HG03060 (cell line): Measurements from ENCODE around the gene NCOA1.
"Not testable (repeated sequence)": the region's sequence is repeated elsewhere in the genome, so short reads cannot be mapped to it uniquely, and the experiment has no call there.

Experiments used
- ATAC-seq: cut with Tn5 transposase; IDR thresholded peaks from one replicate; pipeline ENCODE4 v1.9.1; 2021; ENCODE audit warnings: low read depth, moderate number of reproducible peaks; ENCODE audit not compliant: unreplicated experiment

Gene NCOA1

GRCh38 chr2:24569565-24569964, 78.5 kb downstream of the NCOA1 start:
- not testable (repeated sequence) for ATAC-seq

- no peak for ATAC-seq
Measured at GRCh38 chr2:24570225-24570624, 79.2 kb downstream of the NCOA1 start.

GRCh38 chr2:24571828-24572442, 80.9 kb downstream of the NCOA1 start:
- ATAC-seq = no peak

DNA sequence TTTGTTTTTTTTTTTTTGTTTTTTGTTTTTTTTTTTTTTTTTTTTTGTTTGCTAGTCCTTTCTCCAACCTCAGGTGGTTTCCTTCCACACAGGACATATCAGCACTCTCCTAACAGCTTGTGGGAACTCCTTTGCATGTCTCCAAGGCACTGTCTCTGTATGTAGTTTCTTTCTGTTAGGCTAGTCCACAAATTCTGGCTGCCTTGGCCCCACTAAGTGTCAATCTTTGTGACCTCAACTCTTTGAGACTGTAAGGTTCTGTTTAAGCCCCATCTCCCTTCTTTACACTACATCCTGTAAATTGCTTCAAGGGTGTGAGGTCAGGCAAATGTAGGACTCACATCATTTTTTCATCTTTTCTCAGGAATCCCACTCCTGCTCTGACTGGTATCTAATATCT, 85.1 kb downstream of the NCOA1 start:
- ATAC-seq = no peak

DNA sequence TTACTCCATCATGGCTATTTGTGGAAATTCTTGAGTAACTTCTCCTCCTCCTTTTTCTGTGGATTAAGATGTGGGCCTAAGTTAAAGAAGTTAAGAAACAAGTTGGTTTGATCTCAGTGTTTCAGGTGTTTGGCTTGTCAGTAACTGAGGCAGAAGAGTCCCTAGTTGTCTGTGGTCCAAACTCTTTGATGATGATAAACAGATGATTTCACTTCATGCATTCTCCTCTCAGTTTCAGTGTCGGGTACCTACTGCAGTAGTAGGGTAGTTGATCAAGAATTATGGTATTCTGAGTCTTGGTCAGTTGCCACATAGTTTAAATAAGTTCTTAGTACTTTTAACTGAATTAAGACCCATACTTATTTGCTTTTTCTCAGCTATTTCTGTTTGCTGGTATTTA, 85.6 kb downstream of the NCOA1 start:
- no peak for ATAC-seq

DNA sequence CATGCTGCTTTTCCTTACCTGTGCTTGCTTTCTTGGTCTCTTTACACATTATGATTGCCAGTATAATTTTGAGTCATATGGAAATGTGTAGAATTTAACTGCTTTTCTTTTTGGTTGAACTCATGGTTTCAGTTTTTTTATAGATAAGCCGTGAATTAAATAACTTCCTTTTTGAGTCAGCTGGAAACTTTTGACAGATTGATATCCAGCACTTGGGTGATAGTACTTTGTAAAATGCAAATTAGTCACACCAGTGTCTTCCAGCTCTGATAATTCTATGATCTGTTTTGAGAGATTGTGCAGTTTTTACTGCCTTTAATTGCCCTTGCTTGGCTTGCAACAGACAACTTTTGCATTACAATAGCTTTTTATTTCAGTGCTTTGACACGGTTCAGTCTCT, 86.4 kb downstream of the NCOA1 start:
- ATAC-seq = peak; percentile 57

DNA sequence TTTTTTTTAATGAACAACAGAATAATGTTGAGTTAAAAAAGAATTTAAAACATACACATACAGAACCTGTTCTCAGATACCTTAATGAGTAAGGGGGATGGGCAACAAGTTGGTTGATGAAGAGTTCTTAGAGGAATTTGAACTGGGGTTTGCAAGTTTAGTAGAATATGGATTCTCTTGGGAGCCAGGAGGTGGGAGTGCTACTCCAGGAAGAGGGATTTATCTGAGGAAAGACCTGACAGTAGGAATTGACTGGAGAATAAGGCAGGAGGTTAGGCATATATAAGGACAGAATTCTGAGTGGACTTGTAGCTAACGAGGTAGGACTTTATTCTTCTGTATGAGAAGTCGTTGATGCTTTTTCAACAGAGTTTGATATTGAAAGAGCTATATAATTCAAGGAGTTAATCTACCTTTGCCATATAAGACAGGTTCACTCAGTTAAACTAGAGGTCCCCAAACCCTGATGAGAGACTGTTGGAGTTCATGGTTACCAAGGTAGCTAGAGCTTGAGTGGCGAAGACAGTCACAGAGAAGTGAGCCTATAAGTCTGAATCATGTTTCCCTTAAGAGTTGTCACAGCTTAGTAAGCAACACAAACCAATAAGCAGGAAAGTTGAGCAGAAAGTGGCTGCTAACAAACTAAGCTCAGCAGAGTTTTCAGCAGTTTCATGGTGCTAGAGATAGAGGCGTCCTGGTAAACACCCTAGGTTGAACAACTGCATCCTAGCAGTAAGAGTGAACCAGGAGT, 88.2 kb downstream of the NCOA1 start:
- no peak for ATAC-seq

- no peak for ATAC-seq
Measured at GRCh38 chr2:24580561-24580960, 89.5 kb downstream of the NCOA1 start.

GRCh38 chr2:24581971-24582370, 90.9 kb downstream of the NCOA1 start:
- ATAC-seq = not testable (repeated sequence)

GRCh38 chr2:24586955-24587354, 95.9 kb downstream of the NCOA1 start:
- ATAC-seq = peak; percentile 48

DNA sequence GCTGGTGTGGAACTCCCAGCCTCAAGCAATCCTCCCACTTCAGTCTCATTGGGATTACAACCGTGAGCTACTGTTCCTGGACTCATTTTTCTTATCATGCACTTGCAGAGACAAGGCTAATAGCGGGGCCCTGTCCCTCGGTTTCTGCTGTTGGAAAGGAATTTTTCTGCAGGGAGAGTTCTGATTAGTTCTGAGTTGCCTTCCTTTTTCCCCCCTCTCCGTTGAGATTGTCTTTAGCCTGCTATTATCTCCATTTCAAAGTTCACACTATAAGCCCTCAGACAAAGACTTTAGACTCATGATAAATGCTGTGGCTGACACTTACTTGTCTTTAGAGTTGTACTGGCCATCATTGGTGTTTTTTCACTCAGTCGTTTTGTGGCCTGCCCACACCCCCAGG, 97.2 kb downstream of the NCOA1 start:
- no peak for ATAC-seq

- ATAC-seq = no peak
Measured at GRCh38 chr2:24592441-24593100, 101.5 kb downstream of the NCOA1 start.

- ATAC-seq = no peak
Measured at GRCh38 chr2:24594283-24594682, 103.2 kb downstream of the NCOA1 start.

DNA sequence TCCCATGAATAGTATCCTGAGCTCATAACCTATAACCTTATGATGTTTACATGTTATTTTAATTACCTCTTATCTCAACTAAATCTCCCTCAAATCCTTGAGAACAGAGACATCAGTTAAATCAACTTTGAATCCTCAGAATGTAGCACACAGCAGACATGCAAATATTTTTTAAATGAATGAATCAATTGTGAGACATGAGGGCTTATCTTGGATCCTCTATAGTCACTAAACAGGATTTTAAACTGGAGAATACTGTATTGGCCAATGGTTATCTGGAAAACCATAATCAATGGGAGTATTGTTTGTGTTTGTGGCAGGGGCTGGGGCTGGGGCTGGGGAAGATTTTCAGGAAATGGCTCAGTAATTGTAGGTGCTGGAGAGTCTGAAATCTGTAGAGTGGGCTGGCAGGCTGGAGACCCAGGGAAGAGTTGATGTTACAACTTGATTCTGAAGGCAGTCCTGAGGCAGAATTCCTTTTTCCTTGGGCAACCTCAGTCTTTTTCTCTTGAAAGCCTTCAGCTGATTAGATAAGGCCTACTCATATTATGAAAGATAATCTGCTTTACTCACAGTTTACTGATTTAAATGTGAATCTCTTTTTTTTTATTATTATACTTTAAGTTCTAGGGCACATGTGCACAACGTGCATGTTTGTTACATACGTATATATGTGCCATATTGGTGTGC, 106.3 kb downstream of the NCOA1 start:
- ATAC-seq = no peak

GRCh38 chr2:24600140-24600539, 109.1 kb downstream of the NCOA1 start:
- ATAC-seq = not testable (repeated sequence)

GRCh38 chr2:24611631-24612030, 120.6 kb downstream of the NCOA1 start:
- ATAC-seq = no peak

GRCh38 chr2:24613154-24613814, 122.2 kb downstream of the NCOA1 start:
- ATAC-seq = no peak

GRCh38 chr2:24616616-24617015, 125.6 kb downstream of the NCOA1 start:
- ATAC-seq = no peak

GRCh38 chr2:24617424-24617823, 126.4 kb downstream of the NCOA1 start:
- no peak for ATAC-seq

DNA sequence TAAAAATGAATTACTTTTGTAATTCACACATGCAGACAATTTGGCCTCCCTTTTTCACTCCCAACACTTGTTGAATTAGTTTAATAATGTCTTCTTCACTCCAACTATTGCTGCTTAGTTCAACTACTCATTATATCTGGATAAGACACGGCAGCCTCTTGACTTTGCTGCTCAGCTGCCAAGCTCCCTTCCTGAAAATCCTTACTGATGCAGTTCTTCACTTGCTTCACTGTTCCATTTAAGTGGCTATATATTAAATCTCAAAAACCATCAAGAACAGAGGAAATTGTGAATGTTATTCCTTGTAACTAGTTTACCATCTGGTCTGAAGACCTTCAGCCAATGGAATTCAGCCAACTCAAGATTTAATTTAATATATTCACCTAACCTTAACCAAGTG, 127.1 kb downstream of the NCOA1 start:
- ATAC-seq = no peak

- ATAC-seq = no peak
Measured at GRCh38 chr2:24618680-24619079, 127.6 kb downstream of the NCOA1 start.
